ENCODE results near the gene TRAK2. TPM values are rescaled to one million over a fixed set of nuclear protein-coding genes. Genes with fewer than 3 reads are reported as not detected.

TRAK2 gene
- total and polyA plus RNA-seq, 2 of the 8 experiments (the other 6 are each of a cell fraction or from before 2014, with no cell fraction given): 4.5 to 15.7 TPM

DNA sequence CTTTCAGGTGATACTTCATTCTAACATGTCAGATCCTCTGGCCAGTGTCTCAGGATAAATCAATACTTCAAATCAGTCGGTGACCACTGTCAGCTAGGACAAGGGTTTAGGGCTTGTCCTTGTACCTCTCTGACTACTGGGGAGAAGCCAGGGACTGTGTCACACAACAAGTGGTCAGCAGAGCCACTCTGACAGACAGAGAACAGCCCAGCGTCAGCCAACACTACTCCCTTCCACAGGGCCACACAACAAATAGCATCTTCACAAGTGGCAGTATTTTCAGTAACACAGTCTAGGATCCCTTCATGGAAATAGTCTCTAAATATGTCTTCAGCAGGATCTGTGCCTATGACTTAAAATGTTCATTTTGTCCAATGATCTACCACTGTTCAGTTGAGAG, 108.3 kb downstream of the TRAK2 start:
- no peak for FAIRE-seq
- H2BK20ac ChIP-seq (ENCODE audit: low read length): no peak overlapping the region
- no peak overlapping the region for H2BK120ac ChIP-seq (replicated peaks; ENCODE audit: low read depth, low read length)
- no peak for DNase-seq (ENCODE audit: low read depth in 1 of 2, low spot score in 2 of 2)
- H3K79me1 ChIP-seq (ENCODE audit: low read depth, low read length): no peaks in the 10 kb centered on the region
- no peaks in the 10 kb centered on the region for H3K79me2 ChIP-seq (ENCODE audit: control insufficient read depth in 1 of 2, insufficient read depth in 2 of 2, low read length in 2 of 2)
- H2BK5ac ChIP-seq (ENCODE audit: low read depth, low read length): no peak overlapping the region
- WGBS, 2 experiments (ENCODE audit: extremely low coverage in 1 of 2, insufficient coverage in 1 of 2, insufficient read length in 1 of 2, insufficient replicate concordance in 2 of 2, low coverage in 1 of 2, low lambda C conversion rate in 2 of 2, missing lambda C conversion rate in 1 of 2): 100% methylated on average over 2 of the region's 2 CpGs; no CpG with 5 or more reads in 1 of the 2 experiments
- H3K4me3 ChIP-seq (ENCODE audit: extremely low read depth in 1 of 4, insufficient read depth in 2 of 4, low read depth in 3 of 4, low read length in 4 of 4): no peak overlapping the region
- H3K23me2 ChIP-seq (ENCODE audit: low read depth, low read length): no peaks in the 10 kb centered on the region
- no peak overlapping the region for H3K18ac ChIP-seq (ENCODE audit: extremely low read depth, low read length)
- H4K20me1 ChIP-seq (replicated peaks in 1 of 2; ENCODE audit: control insufficient read depth in 1 of 2, insufficient read depth in 2 of 2, low read length in 2 of 2): no peaks in the 10 kb centered on the region
- H3K56ac ChIP-seq (replicated peaks; ENCODE audit: insufficient read length, low read depth, low read length): no peak overlapping the region
- no peaks in the 10 kb centered on the region for H3K4me1 ChIP-seq (replicated peaks in 1 of 4; ENCODE audit: control insufficient read depth in 3 of 4, insufficient read depth in 4 of 4, low read length in 3 of 4)
- H4K5ac ChIP-seq (ENCODE audit: insufficient read length, low read depth, low read length): no peak overlapping the region
- H3K27ac ChIP-seq (ENCODE audit: low read depth, low read length): no peak overlapping the region
- H3K36me3 ChIP-seq (ENCODE audit: control insufficient read depth in 2 of 4, insufficient read depth in 4 of 4, low read length in 3 of 4): no peaks in the 10 kb centered on the region
- no peaks in the 10 kb centered on the region for H3K27me3 ChIP-seq (replicated peaks in 1 of 4; ENCODE audit: control insufficient read depth in 3 of 4, extremely low read depth in 1 of 4, insufficient read depth in 3 of 4, low read length in 3 of 4)
- H2BK12ac ChIP-seq (ENCODE audit: low read depth, low read length): no peak overlapping the region
- H3K23ac ChIP-seq (ENCODE audit: insufficient read length): no peak overlapping the region
- H3K14ac ChIP-seq (ENCODE audit: insufficient read length): no peak overlapping the region
- H4K91ac ChIP-seq (replicated peaks; ENCODE audit: insufficient read length, low read length): no peak overlapping the region
- no peak overlapping the region for H3K9ac ChIP-seq (replicated peaks in 1 of 4; ENCODE audit: extremely low read depth in 1 of 4, low read depth in 3 of 4, low read length in 3 of 4)
- no peak overlapping the region for H2BK15ac ChIP-seq (ENCODE audit: low read length)
- no peaks in the 10 kb centered on the region for H3K9me3 ChIP-seq (ENCODE audit: insufficient read depth in 2 of 2, low read depth in 1 of 2, low read length in 1 of 2)
- TF ChIP-seq POU5F1 (IDR thresholded peaks at IDR 0.05; ENCODE audit: low read depth, low read length): no peak
- TF ChIP-seq YY1 (IDR thresholded peaks at IDR 0.05; ENCODE audit: low read depth, low read length): no peak
- no peak for TF ChIP-seq BCL11A (IDR thresholded peaks at IDR 0.05; ENCODE audit: low read depth in 2 of 2, low read length in 2 of 2)
- TF ChIP-seq CBX8 (IDR thresholded peaks at IDR 0.05; ENCODE audit: borderline replicate concordance, low read depth, low read length): no peak
- no peak overlapping the region for H2AK5ac ChIP-seq (ENCODE audit: low read depth, low read length)
- no peak overlapping the region for H3K4ac ChIP-seq (replicated peaks; ENCODE audit: insufficient read length, low read depth, low read length)
- no peak overlapping the region for H4K8ac ChIP-seq (ENCODE audit: extremely low read depth, insufficient read depth, low read length)
- POLR2A ChIA-PET (ENCODE audit: partially characterized antibody): no interaction called here
- H2AFZ ChIP-seq (ENCODE audit: low read length): no peak overlapping the region
- H3K4me2 ChIP-seq (ENCODE audit: insufficient read depth in 1 of 2, low read depth in 2 of 2, low read length in 2 of 2): no peak overlapping the region
- CTCF ChIA-PET (ENCODE audit: partially characterized antibody): interaction anchor here (1.4 to 2.1 kb wide), 4 partner anchors 10 to 111 kb away, joined by 3 to 7 read pairs (median 4); partner anchors contain the start of gene FLACC1

All from H1 (cell line).